Activated CD4-positive, alpha-beta T cell treated with anti-CD3 and anti-CD28 coated beads, Interleukin-2, amount 50 U/mL, for 24 hours (primary cell): ENCODE data around the gene MSMO1.

Experiments
- DNase-seq, 2 donors: peaks; one replicate each; pipeline ENCODE4 v3.0.0-alpha.2; 2020; ENCODE audit warnings: low read depth in 1 of 2, low spot score in 1 of 2

The MSMO1 gene

DNA sequence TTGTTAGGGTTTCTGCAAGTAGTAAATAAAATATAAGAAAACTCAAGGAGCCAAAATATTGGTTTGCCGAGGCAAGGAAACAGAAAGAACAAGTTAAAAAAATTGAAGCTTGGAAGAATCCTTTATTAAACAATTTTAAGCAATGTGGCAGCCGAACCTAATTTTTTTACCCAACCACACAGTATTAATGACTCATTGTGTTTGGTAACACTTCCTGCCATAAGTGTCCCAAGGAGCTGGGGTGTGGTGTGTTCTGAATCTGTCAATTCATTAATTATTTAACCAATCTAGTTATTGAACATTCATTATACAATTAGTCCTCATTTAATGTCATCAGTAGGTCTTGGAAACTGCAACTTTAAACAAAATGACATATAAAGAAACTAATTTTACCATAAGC is 32.0 kb downstream of the MSMO1 start:
- DNase-seq = no peak

DNA sequence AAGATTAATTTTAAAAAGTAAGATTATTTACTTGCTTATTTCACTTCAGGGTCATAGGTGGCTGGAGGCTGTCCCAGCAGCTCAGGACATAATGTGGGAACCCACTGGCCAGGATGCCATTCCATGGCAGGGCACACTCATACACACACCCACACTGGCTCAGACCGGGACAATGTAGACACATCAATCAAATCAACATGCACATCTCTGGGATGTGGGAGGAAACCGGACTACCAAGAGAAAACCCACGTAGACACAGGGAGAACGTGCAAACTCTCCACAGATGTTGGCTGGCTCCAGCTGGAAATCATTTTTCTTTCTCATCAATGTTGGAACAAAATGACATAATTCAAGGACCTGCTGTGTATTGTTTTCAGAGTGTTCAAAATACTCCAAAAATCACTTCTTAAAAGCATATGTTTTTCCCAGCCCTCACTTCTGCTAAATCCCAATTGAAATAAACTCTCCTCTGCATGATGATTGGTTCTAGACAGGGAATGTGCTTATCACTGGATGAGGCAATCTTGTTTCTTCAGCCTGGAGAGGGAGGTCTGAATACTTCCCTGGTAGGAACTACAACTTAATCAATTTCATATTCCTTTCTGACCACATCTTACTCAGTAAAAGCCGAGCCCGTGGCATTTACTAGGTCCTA is 32.7 kb downstream of the MSMO1 start:
- no peak for DNase-seq

DNA sequence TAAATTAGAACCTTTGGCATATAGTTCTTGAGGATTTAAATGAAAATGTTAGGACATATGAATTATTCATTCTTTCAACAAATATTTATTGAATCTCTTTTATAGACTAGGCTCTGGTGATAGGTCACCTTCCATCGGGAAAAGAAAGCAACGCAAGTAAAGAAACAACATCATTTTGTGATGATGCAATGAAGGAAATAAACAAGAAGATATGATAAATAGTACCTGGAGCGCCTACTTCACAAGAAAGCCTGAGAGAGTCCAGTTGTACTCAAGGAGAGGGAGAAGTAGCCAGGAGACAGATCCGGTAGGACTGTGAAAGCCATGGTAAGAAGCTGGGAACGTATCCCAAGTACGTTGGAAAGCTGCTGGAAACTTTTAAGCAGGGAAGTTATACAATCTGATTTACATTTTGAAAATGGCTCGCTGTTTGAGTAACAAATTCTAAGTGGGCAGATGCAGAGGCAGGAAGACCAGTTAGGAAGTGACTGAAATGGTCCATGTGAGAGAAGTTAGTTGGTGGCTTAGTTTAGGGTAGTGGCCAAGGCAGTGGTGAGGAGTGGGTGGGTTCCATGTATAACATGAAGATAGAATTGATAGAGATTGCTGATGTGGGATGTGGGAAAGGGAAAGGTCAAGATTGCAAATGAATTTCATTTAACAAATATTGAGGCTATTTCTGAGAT is 33.7 kb downstream of the MSMO1 start:
- DNase-seq = no peak

DNA sequence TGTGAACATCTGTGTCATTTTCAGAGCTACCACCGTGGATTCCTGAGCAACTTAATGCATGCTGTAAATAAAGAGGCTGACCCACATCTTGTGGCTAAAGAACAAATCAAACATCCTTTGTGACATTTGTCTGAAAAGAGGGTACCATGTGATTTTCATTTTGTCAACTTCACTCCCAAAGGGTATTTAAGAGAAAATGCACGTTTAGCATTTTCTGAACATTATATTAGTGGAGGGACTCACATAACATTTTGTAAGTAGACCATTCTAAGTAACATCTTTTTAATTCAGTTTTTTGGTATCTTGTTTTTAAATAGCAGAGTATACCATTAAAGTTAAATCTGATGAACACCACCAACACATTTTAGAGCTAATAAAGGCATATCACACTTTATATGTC is 34.3 kb downstream of the MSMO1 start:
- DNase-seq = no peak

DNA sequence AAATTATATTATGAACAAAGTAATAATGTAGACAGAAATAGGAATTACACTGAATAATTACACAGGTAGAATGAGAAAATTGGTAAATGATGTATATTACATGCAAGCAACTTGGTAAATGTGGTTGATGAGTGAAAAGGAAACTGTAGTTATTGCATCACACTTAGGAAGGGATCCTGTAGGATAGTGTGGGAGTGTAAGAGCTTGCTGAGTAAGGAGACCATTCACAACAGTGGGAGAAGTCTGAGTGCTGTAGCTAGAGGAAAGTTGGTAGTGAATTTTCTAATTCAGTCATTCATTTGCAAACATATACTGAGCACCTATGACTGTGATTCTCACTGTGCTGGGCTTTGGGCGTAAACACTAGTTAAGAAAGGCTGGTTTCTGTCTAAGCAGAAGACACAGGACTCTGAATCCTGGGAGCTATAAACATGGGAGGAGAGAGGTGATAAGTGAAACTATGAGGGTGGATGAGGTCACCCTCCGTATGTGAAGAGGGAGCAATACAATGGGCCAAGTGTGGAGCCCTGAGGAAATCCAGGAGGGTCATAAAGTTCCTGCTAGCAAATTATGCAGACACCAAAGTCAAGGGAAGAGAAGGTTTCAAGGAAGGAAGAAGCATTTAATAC is 37.1 kb downstream of the MSMO1 start:
- DNase-seq = no peak

DNA sequence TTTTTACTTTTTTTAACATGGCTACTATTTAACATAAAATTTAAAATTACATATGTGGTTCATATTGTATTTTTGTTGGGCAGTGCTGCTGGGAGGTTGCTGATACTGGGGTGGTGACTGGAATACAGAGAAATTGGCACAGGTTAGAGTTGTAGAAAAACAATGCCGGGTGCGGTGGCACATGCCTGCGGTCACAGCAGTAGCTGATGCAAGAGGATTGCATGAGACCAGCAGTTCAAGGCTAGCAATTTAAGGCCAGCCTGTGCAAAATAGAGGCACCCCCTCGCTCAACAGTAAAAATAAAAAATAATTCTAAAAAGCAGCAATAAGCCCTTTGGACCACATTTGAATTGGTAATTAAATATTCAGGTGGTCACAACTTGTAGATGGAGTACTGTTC is 39.6 kb downstream of the MSMO1 start:
- no peak for DNase-seq

DNA sequence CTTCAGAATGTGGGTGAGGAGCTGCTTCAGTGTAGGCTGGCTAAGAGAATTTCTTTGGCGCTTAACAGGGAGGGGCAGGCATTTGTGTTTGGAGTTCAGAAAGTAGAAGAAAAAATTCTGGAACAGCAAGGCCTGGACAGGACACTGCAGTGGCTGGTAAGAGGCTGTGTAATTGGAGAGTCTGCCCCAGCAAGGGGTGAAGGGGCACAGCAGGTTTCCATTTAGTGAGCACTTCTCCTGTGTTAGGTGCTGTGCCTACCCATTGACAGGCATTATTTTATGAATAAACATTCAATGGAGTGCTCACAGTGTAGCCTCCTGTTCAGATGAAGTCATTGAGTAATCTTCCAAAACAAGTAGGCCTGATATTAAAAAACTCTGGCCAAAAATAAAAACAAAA is 40.6 kb downstream of the MSMO1 start:
- no peak for DNase-seq

DNA sequence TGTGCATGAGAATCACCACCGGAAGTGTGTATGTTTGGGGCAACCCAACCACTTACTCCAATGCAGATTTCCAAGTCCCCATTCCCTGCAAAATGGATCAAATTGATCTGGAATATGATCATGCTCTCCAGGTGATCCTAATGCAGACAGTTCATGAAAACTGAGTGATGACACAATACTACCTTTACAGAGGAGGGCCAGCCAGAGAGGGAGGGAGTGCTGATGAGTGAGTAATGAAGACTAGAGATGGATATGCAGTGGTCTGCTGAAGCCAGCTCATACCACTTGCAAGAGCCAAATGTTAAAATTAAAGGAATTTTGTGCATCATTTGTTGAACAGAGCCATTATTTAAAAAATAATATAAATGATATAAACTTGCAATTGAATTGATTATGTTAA is 41.1 kb downstream of the MSMO1 start:
- DNase-seq = no peak

DNA sequence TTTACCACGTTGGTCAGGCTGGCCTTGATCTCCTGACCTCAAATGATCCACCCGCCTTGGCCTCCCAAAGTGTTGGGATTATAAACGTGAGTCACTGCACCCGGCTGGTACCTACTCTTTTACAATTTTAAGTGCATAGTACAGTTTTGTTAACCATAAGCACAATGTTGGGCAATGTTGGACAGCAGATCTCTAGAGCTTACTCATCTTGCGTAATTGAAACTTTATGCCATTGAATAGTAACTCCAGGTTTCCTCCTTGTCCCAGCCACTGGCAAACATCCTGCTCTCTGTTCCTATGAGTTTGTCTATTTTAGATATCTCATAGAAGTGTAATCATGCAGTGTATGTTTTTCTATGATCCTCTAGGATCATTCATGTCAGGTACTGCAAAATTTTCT is 42.1 kb downstream of the MSMO1 start:
- no peak for DNase-seq

DNA sequence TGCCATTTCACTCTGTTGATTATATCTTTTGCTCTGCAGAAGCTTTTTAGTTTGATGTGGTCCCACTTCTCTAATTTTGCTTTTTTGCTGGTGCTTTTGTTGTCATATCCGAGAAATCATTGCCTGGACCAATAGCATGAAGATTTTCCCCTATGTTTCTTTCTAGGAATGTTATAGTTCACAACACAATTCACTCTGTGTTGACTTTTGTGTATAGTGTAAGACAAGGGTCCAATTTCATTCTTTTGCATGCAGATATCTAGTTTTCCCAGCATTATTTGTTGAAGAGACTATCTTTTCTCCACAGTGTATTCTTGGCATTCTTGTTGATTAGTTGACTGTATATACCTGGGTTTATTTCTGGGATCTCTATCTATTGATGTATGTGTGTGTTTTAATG is 43.1 kb downstream of the MSMO1 start:
- DNase-seq = no peak

DNA sequence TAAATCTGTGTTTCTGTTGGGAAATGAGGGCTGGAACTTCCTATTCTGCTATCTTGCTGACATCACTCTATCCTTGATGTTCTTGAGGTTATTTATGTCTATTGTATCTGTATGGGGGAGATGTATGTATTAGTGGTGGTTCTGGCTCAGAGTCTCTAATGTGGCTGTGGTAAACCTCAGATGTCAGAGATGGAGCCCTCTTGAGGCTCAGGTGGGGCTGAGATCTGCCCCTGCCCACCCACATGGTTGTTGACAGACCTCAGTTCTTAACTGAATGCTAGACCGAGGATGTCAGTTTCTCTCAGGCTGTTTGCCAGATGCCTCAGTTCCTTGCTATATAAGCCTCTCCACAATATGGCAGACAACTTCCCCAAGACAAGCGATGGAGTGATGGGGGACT is 48.0 kb downstream of the MSMO1 start:
- no peak for DNase-seq

DNA sequence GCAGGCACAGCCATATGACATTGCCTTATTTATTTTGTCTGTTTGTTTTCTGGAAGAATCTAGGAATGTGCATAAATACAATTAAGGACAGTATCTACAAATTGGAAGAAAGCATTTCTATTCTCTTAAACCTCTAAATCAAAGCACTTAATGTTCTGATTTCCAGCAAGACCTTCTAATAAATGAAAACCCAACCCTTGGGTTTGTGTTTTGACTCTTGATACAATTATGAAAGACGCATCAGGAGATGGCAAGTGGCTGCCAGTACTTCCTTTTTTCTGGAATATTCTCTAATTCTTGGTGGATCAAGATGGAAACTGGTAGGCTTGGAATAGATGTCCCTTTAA is 50.9 kb downstream of the MSMO1 start:
- DNase-seq = no peak

DNA sequence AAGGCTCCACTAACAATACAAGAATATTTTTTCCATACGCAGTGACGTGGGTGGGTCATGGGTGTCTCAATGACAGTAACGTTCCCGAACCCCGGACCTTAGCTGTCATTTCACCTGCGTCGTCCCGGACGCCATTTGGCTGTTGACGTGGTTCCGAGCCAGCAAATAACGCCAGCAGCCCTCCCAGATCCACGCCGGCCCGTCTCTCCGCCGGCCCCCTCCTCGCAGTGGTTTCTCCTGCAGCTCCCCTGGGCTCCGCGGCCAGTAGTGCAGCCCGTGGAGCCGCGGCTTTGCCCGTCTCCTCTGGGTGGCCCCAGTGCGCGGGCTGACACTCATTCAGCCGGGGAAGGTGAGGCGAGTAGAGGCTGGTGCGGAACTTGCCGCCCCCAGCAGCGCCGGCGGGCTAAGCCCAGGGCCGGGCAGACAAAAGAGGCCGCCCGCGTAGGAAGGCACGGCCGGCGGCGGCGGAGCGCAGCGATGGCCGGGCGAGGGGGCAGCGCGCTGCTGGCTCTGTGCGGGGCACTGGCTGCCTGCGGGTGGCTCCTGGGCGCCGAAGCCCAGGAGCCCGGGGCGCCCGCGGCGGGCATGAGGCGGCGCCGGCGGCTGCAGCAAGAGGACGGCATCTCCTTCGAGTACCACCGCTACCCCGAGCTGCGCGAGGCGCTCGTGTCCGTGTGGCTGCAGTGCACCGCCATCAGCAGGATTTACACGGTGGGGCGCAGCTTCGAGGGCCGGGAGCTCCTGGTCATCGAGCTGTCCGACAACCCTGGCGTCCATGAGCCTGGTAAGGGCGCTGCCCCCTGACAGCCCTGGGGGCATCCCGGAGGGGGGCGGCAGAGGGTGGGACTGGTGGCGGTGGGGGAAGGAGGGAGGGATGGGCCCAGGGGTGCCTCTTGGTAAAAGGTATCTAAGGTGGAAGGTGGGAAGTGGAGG is 51.5 kb downstream of the MSMO1 start, which contains the start of gene CPE:
Gene CPE, plus strand, starts transcription at position 264 of the 933 bp plus-strand sequence. Its CDS starts 214 bp downstream, at position 478.
- DNase-seq = peak; percentile 31 to 36

DNA sequence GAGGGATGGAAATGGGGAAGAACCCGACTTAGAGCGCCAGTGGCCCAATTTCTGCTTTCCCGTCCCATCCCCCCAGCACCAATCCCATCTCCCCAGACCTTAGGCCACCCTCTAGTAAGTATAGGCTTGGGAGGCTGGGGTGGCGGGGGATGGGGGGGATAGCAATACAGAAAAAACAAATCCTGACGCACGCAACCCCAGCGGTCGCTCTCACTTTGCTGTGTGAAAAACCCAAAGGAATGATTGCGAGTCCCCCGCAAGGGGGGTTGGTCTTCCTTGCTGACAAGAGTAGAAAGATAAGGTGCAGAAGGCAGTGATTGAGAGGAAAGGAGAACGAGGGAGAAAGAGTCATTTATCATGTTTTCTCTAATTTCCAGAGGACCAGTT is 52.2 kb downstream of the MSMO1 start:
- DNase-seq = no peak

DNA sequence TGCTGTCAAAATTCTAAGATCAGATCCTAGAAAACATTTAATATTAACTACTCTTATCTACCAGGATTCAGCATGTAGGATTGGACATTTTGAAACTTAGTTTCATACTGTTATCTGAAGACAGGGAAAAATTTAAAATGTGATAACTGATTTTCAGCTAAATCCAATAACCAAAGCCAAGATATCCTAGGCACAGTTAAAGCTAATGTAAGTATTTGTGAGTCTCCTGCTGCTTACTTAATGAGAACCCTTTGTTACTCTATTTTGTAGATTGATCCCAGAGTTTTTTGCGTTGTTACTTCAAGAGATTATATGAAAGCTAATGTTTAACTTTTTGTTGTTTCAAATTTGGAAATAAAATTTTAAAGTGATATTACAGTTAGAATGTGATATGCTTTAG is 53.3 kb downstream of the MSMO1 start:
- no peak for DNase-seq

DNA sequence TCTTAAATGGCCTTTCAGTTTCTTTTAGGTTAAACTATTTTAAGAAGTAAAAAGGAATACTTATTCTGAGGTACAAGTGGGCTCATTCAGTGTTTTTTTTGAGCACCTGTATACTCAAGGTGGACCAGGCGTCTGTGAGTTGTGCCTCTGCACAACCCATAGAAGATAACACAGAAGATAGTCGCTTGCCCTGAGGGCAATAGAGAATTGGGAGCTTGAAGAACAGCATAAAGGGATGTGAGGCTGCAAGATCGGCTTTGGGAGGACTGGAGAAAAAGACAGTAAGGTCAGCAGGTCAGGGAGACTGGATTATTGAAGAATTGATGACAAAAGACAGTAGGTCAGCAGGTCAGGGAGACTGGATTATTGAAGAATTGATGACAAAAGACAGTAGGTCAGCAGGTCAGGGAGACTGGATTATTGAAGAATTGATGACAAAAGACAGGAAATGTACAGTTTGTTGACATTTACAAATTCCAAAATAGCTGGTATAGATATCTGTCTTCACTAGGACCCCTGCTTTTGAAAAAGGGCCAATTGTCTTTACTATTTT is 54.4 kb downstream of the MSMO1 start:
- DNase-seq = no peak

DNA sequence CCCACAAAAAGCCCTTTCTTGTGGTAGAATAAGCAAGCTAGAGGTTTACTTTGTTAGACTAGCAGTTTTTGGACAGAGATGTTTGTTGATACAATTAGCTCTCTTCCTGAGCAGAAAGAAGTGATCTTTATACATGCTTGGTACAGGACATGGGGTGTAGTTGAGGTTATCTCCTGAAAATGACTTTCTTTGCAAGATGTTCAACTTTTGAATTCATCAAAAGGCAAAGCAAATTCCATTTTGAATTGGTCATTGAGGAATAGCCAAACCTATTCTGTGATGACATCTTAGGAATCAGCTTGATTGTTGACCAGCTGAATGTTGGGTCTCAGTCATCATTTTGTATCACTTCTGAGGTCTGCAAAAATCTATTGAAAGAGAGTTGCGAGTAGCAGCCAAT is 55.2 kb downstream of the MSMO1 start:
- DNase-seq = no peak

DNA sequence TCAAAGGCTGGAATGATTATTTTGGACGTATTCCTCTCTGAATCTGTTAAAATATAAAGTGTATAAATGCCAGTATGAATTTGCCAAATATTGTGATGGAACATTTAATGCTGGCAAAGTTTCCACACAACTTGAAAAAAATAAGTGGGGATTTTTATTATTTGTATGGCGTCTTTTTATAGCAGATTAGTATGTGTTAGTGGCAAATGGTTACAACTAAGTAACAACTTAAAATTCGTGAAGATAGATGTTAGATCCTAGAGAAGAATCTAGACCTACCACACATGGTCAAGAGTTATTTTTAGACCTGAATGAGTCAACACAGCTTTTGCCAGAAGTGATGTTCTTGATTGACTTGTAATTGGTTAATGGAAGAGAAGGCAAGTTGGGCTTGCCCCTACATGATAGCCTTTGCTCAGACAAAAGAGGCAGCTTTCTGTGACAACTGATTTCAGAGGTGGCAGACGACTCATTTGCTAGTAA is 56.2 kb downstream of the MSMO1 start:
- no peak for DNase-seq

DNA sequence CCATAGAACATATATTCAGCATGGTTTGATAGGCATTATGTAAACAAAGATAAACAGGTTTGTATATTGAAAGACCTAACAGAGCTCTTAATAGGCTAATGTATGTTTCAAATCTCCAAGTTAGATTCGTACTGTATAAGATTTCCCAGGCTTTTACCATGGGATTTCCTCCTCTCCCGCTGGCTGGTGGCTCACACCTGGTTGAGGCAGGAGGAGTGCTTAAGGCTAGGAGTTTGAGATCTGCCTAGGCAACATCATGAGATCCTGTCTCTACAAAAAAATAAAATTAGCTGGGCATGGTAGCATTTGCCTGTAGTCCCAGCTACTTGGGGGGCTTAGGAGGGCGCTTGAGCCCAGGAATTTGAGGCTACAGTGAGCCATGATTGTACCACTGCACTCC is 56.7 kb downstream of the MSMO1 start:
- no peak for DNase-seq

DNA sequence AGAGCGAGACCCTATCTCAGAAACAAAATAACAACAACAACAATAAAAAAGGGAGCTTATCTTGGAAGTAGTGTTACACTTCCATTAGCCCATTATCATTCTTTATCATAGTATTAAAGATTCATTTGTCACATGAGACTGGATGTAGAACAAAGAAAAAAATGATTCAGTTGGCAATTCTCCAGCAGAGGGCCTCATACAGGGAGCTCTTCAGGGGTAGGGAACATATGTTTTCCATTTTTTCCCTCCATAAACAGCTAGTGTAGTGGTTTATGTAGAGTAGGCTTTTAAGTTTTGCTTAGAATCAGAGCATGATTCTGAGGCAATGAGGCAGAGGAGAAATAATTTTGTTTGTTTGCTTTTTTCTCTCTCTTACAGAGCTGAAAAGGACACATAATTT is 57.1 kb downstream of the MSMO1 start:
- no peak for DNase-seq

DNA sequence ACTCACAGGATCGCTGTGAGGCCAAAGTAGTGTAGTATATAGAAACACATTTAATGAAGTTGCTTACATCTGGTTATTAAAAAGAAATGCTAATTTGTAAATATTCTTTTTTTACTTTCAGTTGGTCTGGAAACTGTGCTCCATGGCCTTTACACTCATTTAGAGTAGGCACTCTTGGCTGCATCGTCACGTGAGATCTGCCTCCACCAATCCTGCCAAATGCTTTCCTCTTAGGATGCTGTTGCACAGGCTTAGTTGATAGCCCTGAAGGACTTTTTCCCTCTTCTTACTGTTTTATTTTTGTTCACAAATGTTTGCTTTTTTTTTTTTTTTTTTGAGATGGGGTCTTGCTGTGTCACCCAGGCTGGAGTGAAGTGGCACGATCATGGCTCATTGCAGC is 57.7 kb downstream of the MSMO1 start:
- DNase-seq = no peak
